ENCODE results near the gene C2CD3.

C2CD3 gene

GRCh38 chr11:74044538-74044937 is 126.3 kb downstream of the C2CD3 start:
- no peak for TF ChIP-seq POLR2AphosphoS5 (IDR thresholded peaks at IDR 0.05; ENCODE audit: low read depth, low read length)
- TF ChIP-seq, protein P1, sequence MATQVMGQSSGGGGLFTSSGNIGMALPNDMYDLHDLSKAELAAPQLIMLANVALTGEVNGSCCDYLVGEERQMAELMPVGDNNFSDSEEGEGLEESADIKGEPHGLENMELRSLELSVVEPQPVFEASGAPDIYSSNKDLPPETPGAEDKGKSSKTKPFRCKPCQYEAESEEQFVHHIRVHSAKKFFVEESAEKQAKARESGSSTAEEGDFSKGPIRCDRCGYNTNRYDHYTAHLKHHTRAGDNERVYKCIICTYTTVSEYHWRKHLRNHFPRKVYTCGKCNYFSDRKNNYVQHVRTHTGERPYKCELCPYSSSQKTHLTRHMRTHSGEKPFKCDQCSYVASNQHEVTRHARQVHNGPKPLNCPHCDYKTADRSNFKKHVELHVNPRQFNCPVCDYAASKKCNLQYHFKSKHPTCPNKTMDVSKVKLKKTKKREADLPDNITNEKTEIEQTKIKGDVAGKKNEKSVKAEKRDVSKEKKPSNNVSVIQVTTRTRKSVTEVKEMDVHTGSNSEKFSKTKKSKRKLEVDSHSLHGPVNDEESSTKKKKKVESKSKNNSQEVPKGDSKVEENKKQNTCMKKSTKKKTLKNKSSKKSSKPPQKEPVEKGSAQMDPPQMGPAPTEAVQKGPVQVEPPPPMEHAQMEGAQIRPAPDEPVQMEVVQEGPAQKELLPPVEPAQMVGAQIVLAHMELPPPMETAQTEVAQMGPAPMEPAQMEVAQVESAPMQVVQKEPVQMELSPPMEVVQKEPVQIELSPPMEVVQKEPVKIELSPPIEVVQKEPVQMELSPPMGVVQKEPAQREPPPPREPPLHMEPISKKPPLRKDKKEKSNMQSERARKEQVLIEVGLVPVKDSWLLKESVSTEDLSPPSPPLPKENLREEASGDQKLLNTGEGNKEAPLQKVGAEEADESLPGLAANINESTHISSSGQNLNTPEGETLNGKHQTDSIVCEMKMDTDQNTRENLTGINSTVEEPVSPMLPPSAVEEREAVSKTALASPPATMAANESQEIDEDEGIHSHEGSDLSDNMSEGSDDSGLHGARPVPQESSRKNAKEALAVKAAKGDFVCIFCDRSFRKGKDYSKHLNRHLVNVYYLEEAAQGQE (IDR thresholded peaks at IDR 0.05; ENCODE audit: insufficient read depth in 1 of 2, low read depth in 2 of 2, low read length in 2 of 2), result no peak
- no peak for TF ChIP-seq TAF1 (IDR thresholded peaks at IDR 0.05; ENCODE audit: borderline replicate concordance, insufficient read depth, low read length)
- no peak for TF ChIP-seq FOXP2 (optimal IDR thresholded peaks at IDR 0.05; ENCODE audit: borderline replicate concordance, extremely low read depth, extremely low read length, insufficient read depth)
- TF ChIP-seq SIN3A (IDR thresholded peaks at IDR 0.05; ENCODE audit: borderline replicate concordance, insufficient read depth, low read length), result no peak

DNA sequence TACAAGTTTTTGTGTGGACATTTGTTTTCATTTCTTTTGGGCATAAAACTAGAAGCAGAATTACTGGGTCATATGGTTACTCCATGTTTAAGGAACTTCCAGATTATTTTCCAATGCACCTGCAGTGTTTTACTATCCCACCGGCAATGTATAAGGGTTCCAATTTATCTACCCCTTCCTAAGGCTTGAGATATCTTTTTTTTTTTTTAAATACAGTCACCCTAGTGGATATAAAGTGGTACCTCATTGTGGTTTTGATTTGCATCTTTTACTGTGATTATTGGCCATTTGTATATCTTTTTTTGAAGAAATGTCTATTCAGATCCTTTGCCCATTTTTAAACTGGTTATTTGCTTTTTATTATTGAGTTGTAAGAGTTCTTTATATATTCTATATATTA is 127.4 kb downstream of the C2CD3 start:
- TF ChIP-seq SIN3A (IDR thresholded peaks at IDR 0.05; ENCODE audit: borderline replicate concordance, insufficient read depth, low read length) (no peak), FOXP2 (optimal IDR thresholded peaks at IDR 0.05; ENCODE audit: borderline replicate concordance, extremely low read depth, extremely low read length, insufficient read depth) (no peak), POLR2AphosphoS5 (IDR thresholded peaks at IDR 0.05; ENCODE audit: low read depth, low read length) (no peak), TAF1 (IDR thresholded peaks at IDR 0.05; ENCODE audit: borderline replicate concordance, insufficient read depth, low read length) (no peak)
- TF ChIP-seq, protein P1 (IDR thresholded peaks at IDR 0.05; ENCODE audit: insufficient read depth in 1 of 2, low read depth in 2 of 2, low read length in 2 of 2), result no peak

DNA sequence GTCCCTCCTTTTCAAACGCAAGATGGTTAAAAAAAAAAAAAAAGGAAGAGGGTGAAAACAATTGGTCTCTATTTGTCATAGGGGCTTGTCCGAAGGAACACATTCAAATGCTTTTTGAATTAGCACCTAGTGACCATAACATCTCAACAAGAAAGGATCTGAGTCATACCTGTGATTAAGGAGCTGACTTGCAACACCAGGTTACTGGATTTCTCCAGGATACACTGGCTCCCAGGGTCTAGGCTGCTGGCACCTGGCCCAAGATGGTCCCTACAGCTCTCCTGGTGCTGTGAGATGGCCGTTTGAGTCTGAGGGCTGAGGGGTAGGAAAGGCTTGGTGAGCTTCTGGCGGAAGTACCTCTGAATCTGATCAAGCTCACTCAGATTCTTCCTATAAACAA is 133.5 kb downstream of the C2CD3 start:
- TF ChIP-seq TAF1 (IDR thresholded peaks at IDR 0.05; ENCODE audit: borderline replicate concordance, insufficient read depth, low read length), result no peak
- TF ChIP-seq SIN3A (IDR thresholded peaks at IDR 0.05; ENCODE audit: borderline replicate concordance, insufficient read depth, low read length), result no peak
- TF ChIP-seq, protein P1 (IDR thresholded peaks at IDR 0.05; ENCODE audit: insufficient read depth in 1 of 2, low read depth in 2 of 2, low read length in 2 of 2), result no peak
- no peak for TF ChIP-seq POLR2AphosphoS5 (IDR thresholded peaks at IDR 0.05; ENCODE audit: low read depth, low read length)
- no peak for TF ChIP-seq FOXP2 (optimal IDR thresholded peaks at IDR 0.05; ENCODE audit: borderline replicate concordance, extremely low read depth, extremely low read length, insufficient read depth)

DNA sequence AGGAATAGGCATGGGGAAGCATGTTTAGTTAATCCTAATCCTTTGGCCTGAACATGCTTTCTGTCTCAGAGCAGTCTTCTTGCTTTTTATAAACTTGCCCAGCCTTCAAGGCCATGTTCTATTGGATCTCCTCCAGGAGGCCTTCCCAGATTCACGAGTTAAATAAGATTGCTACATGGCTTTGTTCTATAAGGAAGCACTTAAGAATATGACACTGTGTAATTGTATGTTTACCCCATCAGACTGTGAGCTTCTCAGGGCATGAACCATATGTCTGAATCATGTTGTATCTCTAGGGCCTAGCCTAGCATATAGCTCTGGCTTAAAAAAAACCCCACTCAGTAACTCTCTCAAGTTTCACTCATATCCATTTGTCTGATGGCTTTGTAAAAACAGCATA is 135.5 kb downstream of the C2CD3 start:
- TF ChIP-seq, protein P1 (IDR thresholded peaks at IDR 0.05; ENCODE audit: insufficient read depth in 1 of 2, low read depth in 2 of 2, low read length in 2 of 2), result no peak
- no peak for TF ChIP-seq TAF1 (IDR thresholded peaks at IDR 0.05; ENCODE audit: borderline replicate concordance, insufficient read depth, low read length)
- TF ChIP-seq FOXP2 (optimal IDR thresholded peaks at IDR 0.05; ENCODE audit: borderline replicate concordance, extremely low read depth, extremely low read length, insufficient read depth), result no peak
- TF ChIP-seq POLR2AphosphoS5 (IDR thresholded peaks at IDR 0.05; ENCODE audit: low read depth, low read length), result no peak

DNA sequence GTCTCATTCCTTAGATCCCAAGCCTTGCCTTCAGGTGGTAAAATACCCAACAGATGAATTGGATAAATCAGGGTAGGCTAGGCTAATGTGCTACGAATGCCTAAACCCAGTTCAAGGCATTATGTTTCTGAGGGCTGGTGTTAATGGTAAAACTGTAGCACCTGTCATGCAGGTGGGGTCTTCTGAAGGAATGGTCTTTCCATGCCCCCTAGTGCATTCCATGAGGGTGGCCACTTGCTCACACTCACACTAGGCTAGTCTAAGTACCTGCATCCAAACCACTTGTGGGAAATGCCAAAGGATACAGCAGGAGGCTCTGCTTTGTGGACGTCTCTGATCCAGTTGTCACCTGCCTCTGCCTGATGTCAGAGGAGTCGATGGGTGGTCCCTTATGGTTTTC is 137.8 kb downstream of the C2CD3 start:
- TF ChIP-seq TAF1 (IDR thresholded peaks at IDR 0.05; ENCODE audit: borderline replicate concordance, insufficient read depth, low read length), result no peak
- TF ChIP-seq FOXP2 (optimal IDR thresholded peaks at IDR 0.05; ENCODE audit: borderline replicate concordance, extremely low read depth, extremely low read length, insufficient read depth), result no peak
- TF ChIP-seq POLR2AphosphoS5 (IDR thresholded peaks at IDR 0.05; ENCODE audit: low read depth, low read length), result no peak
- TF ChIP-seq, protein P1 (IDR thresholded peaks at IDR 0.05; ENCODE audit: insufficient read depth in 1 of 2, low read depth in 2 of 2, low read length in 2 of 2), result no peak
- no peak for TF ChIP-seq SIN3A (IDR thresholded peaks at IDR 0.05; ENCODE audit: borderline replicate concordance, insufficient read depth, low read length)
